Stomach (tissue), 9 donors: ENCODE results near the gene FAM237B. TPM values are rescaled to one million over a fixed set of nuclear protein-coding genes. Genes with fewer than 3 reads are reported as not detected.

Experiments
- DNase-seq, 2 donors: peaks; one replicate each; pipeline versions ENCODE4 v3.0.0 to v3.0.0-alpha.2; 2013 to 2019
- H3K27ac ChIP-seq, 5 donors: fragments of 200-600 bp in 4 of 5; sonication (generic) in 4 of 5; one replicate each; pipeline ENCODE4 v1.5.1; 2013 to 2019; ENCODE audit warnings: mild to moderate bottlenecking in 1 of 5, moderate library complexity in 1 of 5
- H3K27me3 ChIP-seq, 3 donors: fragments of 200-600 bp; sonication (generic); one replicate each; pipeline ENCODE4 v1.5.1; 2017 to 2019; ENCODE audit warnings: mixed run types in 1 of 3
- H3K36me3 ChIP-seq, 4 donors: fragments of 200-600 bp; sonication (generic); 1 replicate in 3 of 4; 2 replicates in 1 of 4; pipeline ENCODE4 v1.5.1; 2016 to 2019
- H3K4me1 ChIP-seq, 4 donors: fragments of 200-600 bp; sonication (generic); one replicate each; pipeline ENCODE4 v1.5.1; 2016 to 2019
- H3K4me3 ChIP-seq, 4 donors: fragments of 200-600 bp; sonication (generic) in 3 of 4; one replicate each; pipeline ENCODE4 v1.5.1; 2016 to 2019; ENCODE audit warnings: mild to moderate bottlenecking in 1 of 4
- H3K9me3 ChIP-seq, 4 donors: fragments of 200-600 bp; sonication (generic); one replicate each; pipeline ENCODE4 v1.5.1; 2016 to 2019
- EP300 ChIP-seq: sonication (generic); formaldehyde crosslinking; IDR thresholded peaks from one replicate; pipeline ENCODE4 v1.6.1; 2017; ENCODE audit warnings: antibody characterized with exemption
- POLR2A ChIP-seq, 4 donors: fragments of 450-650 bp; IDR thresholded peaks; one replicate each; pipeline ENCODE4 v1.6.1; 2016; ENCODE audit warnings: antibody characterized with exemption in 4 of 4, control low read depth in 2 of 4, mild to moderate bottlenecking in 1 of 4, moderate library complexity in 1 of 4
- POLR2AphosphoS5 ChIP-seq, 3 donors: sonication (generic); formaldehyde crosslinking; IDR thresholded peaks; one replicate each; pipeline ENCODE4 v1.6.1; 2016; ENCODE audit warnings: antibody characterized with exemption in 3 of 3
- WGBS, 5 donors: extraction: QIAGEN DNeasy Blood & Tissue Kit in 3 of 5; methylation state at CpG; one replicate each; pipeline versions ENCODE4 v1.1.5 to v1.1.7; 2013 to 2018; 5-methylcytosine and 5-hydroxymethylcytosine counted together
- intact Hi-C: fragments of 100-400 bp; cut with DNase I; formaldehyde crosslinking; loops from one replicate; pipeline ENCODE4 v1.15.1; 2023; ENCODE audit warnings: low total_unique reads
- polyA plus RNA-seq, 3 donors: library from polyadenylated mRNA; stranded (reverse); fragments of 200-250 nt; gene quantifications; one replicate each; pipeline ENCODE4 v1.2.3, GENCODE V29; 2013
- total RNA-seq, 5 donors: library from RNA; depleted of rRNA; stranded (reverse); fragments of >200 nt; gene quantifications; one replicate each; pipeline versions ENCODE4 v1.1.0 to v1.2.3, GENCODE V29; 2014 to 2016
- TF ChIP-seq, protein P1 (sequence below), 7 experiments: fragments of 450-650 bp in 4 of 7; fragments of 200-600 bp in 3 of 7; sonication (generic) in 3 of 7; IDR thresholded peaks; one replicate each; pipeline ENCODE4 v1.5.1; 2016 to 2019; ENCODE audit warnings: antibody characterized with exemption in 7 of 7, control low read depth in 2 of 7, mild to moderate bottlenecking in 1 of 7
- donor health status: healthy with polysubstance abuse.
- donor health status: Bipolar disorder and iron deficiency.
- donor health status: healthy.

The FAM237B gene
- total and polyA plus RNA-seq, 8 donors, result not detected

DNA sequence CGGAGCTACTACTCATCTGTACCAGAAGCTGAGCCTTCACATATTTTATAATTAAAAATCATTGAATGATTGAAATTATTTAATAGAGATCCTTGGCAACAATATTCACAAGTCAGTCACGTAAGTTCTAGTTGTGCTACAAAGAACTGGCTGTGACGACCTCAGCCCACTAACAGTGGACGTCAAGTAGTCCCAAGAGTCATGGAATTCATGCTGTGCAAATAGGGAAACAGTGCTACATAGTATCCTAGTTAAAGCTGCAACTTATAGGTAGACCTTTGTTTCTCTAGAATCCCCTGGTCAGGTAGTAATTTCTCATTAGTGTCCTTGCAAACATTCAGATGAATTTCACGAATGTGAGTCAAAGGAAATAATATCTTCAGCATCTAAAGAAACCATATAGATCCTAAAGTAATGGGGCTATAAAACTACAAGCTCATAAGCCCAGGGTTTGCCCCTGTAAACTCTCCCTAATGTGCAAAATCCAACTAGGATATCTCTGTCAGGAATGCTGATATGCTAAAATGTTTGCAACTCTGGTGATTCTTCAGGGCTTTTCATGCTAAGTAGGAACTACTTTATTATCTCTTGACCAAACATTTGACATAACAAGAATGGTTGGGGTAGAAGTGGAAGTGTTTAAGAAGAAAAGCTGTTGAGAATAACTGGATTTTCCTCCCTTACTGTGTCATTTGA lies 44.9 kb downstream of the FAM237B start:
- intact Hi-C loops, result no loop called here
- WGBS, 5 donors, result 59 to 69% (median 63%) methylated on average over 5 of the region's 5 CpGs
- no peak overlapping the region for H3K4me3 ChIP-seq
- no peak overlapping the region for H3K27ac ChIP-seq
- TF ChIP-seq POLR2AphosphoS5 (IDR thresholded peaks at IDR 0.05) (no peak), EP300 (no peak), POLR2A (IDR thresholded peaks at IDR 0.05) (no peak)
- TF ChIP-seq, protein P1, sequence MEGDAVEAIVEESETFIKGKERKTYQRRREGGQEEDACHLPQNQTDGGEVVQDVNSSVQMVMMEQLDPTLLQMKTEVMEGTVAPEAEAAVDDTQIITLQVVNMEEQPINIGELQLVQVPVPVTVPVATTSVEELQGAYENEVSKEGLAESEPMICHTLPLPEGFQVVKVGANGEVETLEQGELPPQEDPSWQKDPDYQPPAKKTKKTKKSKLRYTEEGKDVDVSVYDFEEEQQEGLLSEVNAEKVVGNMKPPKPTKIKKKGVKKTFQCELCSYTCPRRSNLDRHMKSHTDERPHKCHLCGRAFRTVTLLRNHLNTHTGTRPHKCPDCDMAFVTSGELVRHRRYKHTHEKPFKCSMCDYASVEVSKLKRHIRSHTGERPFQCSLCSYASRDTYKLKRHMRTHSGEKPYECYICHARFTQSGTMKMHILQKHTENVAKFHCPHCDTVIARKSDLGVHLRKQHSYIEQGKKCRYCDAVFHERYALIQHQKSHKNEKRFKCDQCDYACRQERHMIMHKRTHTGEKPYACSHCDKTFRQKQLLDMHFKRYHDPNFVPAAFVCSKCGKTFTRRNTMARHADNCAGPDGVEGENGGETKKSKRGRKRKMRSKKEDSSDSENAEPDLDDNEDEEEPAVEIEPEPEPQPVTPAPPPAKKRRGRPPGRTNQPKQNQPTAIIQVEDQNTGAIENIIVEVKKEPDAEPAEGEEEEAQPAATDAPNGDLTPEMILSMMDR (IDR thresholded peaks at IDR 0.05), result no peak
- no peaks in the 10 kb centered on the region for H3K9me3 ChIP-seq
- no peak for DNase-seq
- no peaks in the 10 kb centered on the region for H3K27me3 ChIP-seq
- no peaks in the 10 kb centered on the region for H3K4me1 ChIP-seq
- peaks cover 0 to 14% (median 12%) of the 10 kb centered on the region in 4 donors for H3K36me3 ChIP-seq

DNA sequence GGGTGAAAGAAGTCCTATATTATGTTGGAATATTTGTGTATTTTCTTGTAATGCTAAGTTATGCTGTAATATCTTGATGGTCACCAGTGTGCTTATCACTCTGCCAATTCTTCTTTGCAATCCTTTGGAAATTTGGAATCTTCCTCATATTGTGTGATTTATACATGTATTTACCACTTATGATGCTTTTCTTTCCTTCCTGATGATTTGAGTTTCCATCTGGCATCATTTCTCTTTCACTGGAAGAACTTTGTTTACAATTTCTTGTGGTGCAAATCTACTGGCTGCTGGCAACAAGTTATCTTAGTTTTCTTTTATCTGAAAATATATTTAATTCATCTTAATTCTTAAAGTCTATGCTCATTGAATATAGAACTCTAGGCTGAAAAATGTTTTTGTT lies 46.9 kb downstream of the FAM237B start:
- Histone ChIP-seq H3K4me1 (no peaks in the 10 kb centered on the region), H3K27ac (no peak overlapping the region), H3K9me3 (no peaks in the 10 kb centered on the region), H3K27me3 (no peaks in the 10 kb centered on the region), H3K4me3 (no peak overlapping the region), H3K36me3 (no peaks in the 10 kb centered on the region)
- TF ChIP-seq POLR2AphosphoS5 (IDR thresholded peaks at IDR 0.05), result no peak
- TF ChIP-seq EP300, result no peak
- no peak for TF ChIP-seq POLR2A (IDR thresholded peaks at IDR 0.05)
- TF ChIP-seq, protein P1 (IDR thresholded peaks at IDR 0.05), result no peak
- intact Hi-C loops, result no loop called here
- no peak for DNase-seq

DNA sequence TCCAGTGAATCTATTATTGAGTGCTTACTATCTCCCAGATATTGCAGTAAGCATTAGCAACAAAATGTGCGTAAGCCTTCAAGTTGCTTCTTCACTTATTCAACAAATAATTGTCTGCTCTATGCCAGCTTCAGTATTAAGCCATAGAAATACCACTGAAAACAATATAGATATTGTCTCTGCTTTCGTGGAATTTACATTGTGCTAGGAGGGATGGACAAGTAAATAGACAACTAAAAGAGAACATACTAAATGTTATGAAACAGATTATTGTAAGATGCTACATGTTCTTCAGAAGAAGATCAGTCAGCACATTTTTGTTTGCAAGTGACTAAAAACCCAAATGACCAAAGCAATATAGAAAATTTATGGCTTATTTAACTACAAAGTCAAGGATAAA lies 48.9 kb downstream of the FAM237B start:
- intact Hi-C loops, result no loop called here
- Histone ChIP-seq H3K9me3 (no peaks in the 10 kb centered on the region), H3K36me3 (no peaks in the 10 kb centered on the region), H3K27ac (no peak overlapping the region), H3K4me1 (no peaks in the 10 kb centered on the region), H3K27me3 (no peaks in the 10 kb centered on the region), H3K4me3 (no peak overlapping the region)
- TF ChIP-seq EP300 (no peak), POLR2A (IDR thresholded peaks at IDR 0.05) (no peak), POLR2AphosphoS5 (IDR thresholded peaks at IDR 0.05) (no peak)
- TF ChIP-seq, protein P1 (IDR thresholded peaks at IDR 0.05), result no peak
- DNase-seq, result no peak
- WGBS, 5 donors, result 88 to 95% (median 91%) methylated on average over 2 of the region's 2 CpGs

DNA sequence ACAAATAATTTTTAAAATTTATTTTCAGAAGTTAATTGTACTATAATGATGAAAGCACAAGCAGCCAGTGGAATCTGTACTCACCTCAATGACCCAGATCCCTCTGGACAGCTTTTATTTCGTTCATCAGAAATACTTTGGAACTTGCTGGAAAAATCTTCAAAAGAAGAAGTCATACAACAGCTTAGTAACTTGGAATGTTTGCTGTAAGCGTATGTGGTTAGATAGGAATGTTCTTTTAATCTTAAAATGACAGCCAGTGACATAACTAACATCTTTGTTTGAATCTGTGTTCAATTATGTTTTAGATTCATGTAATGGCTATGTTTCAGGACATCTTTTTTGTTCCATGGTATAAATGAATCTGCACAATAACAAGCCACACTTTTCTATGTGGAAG lies 49.4 kb downstream of the FAM237B start:
- no peak for DNase-seq
- Histone ChIP-seq H3K4me1 (no peaks in the 10 kb centered on the region), H3K9me3 (no peaks in the 10 kb centered on the region), H3K27ac (no peak overlapping the region), H3K27me3 (no peaks in the 10 kb centered on the region), H3K4me3 (no peak overlapping the region), H3K36me3 (no peaks in the 10 kb centered on the region)
- intact Hi-C loops, result no loop called here
- TF ChIP-seq EP300 (no peak), POLR2A (IDR thresholded peaks at IDR 0.05) (no peak), POLR2AphosphoS5 (IDR thresholded peaks at IDR 0.05) (no peak)
- TF ChIP-seq, protein P1 (IDR thresholded peaks at IDR 0.05), result no peak
- WGBS, 5 donors, result 49 to 71% (median 60%) methylated on average over 2 of the region's 2 CpGs
